ENCODE data around the gene VASP. TPM values are rescaled to one million over a fixed set of nuclear protein-coding genes. Genes with fewer than 3 reads are reported as not detected.

VASP gene
- total RNA-seq, 1 donor from 2014 or later: 110 TPM

DNA sequence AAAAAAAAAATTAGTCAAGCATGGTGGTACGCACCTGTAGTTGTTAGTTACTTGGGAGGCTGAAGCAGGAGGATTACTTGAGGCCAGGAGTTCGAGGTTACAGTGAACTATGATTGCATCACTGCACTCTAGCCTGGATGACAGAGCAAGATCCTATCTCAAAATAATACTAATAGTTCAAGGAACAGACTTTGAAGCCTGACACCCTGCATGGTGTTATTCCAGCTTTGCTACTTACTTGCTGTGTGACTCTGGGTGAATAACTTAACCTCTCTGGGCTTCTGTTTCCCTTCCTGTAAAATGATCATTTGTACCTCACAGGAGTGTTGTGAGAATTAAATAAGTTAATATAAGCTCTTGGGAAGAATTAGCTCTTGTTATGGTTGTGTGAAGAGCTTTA lies 43.0 kb upstream of the VASP start:
- TF ChIP-seq, protein P1, sequence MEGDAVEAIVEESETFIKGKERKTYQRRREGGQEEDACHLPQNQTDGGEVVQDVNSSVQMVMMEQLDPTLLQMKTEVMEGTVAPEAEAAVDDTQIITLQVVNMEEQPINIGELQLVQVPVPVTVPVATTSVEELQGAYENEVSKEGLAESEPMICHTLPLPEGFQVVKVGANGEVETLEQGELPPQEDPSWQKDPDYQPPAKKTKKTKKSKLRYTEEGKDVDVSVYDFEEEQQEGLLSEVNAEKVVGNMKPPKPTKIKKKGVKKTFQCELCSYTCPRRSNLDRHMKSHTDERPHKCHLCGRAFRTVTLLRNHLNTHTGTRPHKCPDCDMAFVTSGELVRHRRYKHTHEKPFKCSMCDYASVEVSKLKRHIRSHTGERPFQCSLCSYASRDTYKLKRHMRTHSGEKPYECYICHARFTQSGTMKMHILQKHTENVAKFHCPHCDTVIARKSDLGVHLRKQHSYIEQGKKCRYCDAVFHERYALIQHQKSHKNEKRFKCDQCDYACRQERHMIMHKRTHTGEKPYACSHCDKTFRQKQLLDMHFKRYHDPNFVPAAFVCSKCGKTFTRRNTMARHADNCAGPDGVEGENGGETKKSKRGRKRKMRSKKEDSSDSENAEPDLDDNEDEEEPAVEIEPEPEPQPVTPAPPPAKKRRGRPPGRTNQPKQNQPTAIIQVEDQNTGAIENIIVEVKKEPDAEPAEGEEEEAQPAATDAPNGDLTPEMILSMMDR (IDR thresholded peaks at IDR 0.05): no peak

DNA sequence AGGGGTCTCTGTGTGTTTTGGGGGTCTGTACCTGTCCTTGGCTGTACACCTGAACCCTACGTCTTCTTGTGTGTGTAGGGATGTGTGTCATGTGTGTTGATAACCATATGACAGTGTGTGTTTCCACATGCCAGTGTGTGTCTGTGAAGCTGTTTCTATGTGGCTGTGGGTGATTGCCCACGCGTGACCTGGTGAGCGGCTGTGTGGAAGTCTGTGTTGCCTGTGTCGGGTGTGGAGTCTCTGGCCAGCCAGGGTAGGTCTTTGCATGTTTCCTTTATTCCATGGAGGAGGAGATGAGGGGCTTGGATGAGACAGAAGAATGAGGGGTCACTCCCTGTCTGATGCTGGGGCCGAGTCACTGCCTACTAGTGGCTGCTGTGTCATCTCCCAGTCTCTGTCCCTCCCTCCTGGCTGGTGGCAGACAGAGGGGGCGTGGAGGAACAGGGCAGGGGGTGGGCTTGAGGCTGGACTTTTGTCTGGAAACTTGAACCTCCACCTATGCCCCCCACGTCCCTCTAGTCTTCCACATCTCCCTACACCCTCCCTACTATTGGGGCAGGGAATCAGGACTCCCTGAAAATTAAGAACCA lies 42.3 kb upstream of the VASP start:
- no peaks in the 10 kb centered on the region for H3K27me3 ChIP-seq
- DNase-seq (ENCODE audit: low spot score in 2 of 2): no peak
- no peaks in the 10 kb centered on the region for H3K36me3 ChIP-seq
- no peak overlapping the region for H3K4me3 ChIP-seq
- intact Hi-C loops (cut with DNase I): no loop called here
- H3K9me3 ChIP-seq: no peaks in the 10 kb centered on the region
- TF ChIP-seq, protein P1 (IDR thresholded peaks at IDR 0.05): no peak
- peaks cover 4 to 11% of the 10 kb centered on the region in 2 donors for H3K4me1 ChIP-seq
- no peak overlapping the region for H3K27ac ChIP-seq

More for the DNA sequence above, 43.0 kb upstream of the VASP start:
- Histone ChIP-seq H3K27me3 (no peaks in the 10 kb centered on the region), H3K4me3 (no peak overlapping the region), H3K36me3 (no peaks in the 10 kb centered on the region), H3K9me3 (no peaks in the 10 kb centered on the region), H3K27ac (no peak overlapping the region), H3K4me1 (peaks cover 3 to 9% of the 10 kb centered on the region in 2 donors)
- no peak for DNase-seq (ENCODE audit: low spot score in 2 of 2)
- intact Hi-C loops (cut with DNase I): no loop called here

DNA sequence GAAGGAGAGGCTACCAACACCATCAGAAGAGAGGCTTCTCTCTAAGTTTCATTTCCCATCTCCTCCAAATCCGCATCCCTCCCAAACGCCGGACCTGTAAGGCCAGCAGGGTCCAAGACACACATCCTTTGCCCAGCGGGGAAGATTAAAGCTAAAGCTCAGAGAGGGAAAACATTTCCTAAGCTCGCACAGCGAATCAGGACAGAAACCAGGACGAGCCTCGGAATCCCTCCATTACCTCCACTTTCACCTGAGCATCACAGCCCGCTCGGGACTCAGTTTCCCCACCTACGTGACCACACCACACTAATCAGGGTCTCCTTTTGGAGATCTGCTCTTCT lies 40.2 kb upstream of the VASP start:
- H3K4me1 ChIP-seq: peaks cover 6 to 16% of the 10 kb centered on the region in 2 donors
- intact Hi-C loops (cut with DNase I): loop anchor here (1.0 kb wide), 1 partner anchor 11 kb away; no protein-coding TSS in a partner anchor
- H3K36me3 ChIP-seq: no peaks in the 10 kb centered on the region
- peak overlapping the region; percentile 62 to 77 for H3K4me3 ChIP-seq
- H3K27ac ChIP-seq: peak overlapping the region; percentile 93 to 94
- DNase-seq (ENCODE audit: low spot score in 2 of 2): no peak
- no peaks in the 10 kb centered on the region for H3K9me3 ChIP-seq
- no peaks in the 10 kb centered on the region for H3K27me3 ChIP-seq
- TF ChIP-seq, protein P1 (IDR thresholded peaks at IDR 0.05): no peak

DNA sequence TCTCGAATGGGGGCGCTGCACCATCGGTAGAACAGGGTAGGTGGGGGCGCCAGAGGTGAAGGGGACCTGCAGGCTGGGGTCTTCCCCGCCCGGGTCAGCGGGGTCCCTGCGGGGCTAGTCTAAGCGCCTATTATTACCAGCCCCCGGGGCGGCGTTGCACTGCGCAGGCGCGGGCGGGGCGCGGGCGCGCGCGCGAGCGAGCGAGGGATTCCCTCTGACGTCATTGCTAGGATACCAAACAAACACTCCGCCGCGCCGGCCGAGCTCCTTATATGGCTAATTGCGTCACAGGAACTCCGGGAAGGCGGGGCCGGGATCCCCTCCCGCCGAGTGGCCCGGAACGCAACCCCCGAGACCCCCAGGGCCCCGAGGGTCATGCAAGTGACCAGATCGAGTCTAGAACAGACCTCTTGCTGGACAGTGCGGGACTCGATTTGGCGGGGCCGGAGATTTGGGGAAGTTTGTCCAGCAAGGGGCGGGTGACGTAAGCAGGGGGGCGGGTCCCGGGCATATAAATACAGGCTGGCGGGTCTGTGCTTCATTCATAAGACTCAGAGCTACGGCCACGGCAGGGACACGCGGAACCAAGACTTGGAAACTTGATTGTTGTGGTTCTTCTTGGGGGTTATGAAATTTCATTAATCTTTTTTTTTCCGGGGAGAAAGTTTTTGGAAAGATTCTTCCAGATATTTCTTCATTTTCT lies 39.7 kb upstream of the VASP start, which contains the start of gene FOSB:
TSS of gene FOSB (plus strand) at position 541 of the 703 bp plus-strand sequence. CDS start 591 bp downstream, outside the sequence.
- H3K36me3 ChIP-seq: no peaks in the 10 kb centered on the region
- peaks cover 6 to 16% of the 10 kb centered on the region in 2 donors for H3K4me1 ChIP-seq
- DNase-seq (ENCODE audit: low spot score in 2 of 2): peak; percentile 82 to 98
- no peaks in the 10 kb centered on the region for H3K27me3 ChIP-seq
- peak within 1 kb of the TSS; percentile 93 to 94 for H3K27ac ChIP-seq
- intact Hi-C loops (cut with DNase I): loop anchor here (1.0 to 2.0 kb wide), 2 partner anchors 11 to 17 kb away; no protein-coding TSS in a partner anchor
- TF ChIP-seq, protein P1 (IDR thresholded peaks at IDR 0.05): no peak
- peak within 1 kb of the TSS; percentile 62 to 77 for H3K4me3 ChIP-seq
- no peaks in the 10 kb centered on the region for H3K9me3 ChIP-seq

DNA sequence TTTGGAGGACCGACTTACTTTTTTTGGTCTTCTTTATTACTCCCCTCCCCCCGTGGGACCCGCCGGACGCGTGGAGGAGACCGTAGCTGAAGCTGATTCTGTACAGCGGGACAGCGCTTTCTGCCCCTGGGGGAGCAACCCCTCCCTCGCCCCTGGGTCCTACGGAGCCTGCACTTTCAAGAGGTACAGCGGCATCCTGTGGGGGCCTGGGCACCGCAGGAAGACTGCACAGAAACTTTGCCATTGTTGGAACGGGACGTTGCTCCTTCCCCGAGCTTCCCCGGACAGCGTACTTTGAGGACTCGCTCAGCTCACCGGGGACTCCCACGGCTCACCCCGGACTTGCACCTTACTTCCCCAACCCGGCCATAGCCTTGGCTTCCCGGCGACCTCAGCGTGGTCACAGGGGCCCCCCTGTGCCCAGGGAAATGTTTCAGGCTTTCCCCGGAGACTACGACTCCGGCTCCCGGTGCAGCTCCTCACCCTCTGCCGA lies 39.1 kb upstream of the VASP start:
- peak overlapping the region; percentile 62 to 77 for H3K4me3 ChIP-seq
- H3K9me3 ChIP-seq: no peaks in the 10 kb centered on the region
- intact Hi-C loops (cut with DNase I): loop anchor here (2.0 kb wide), 1 partner anchor 17 kb away; no protein-coding TSS in a partner anchor
- TF ChIP-seq, protein P1 (IDR thresholded peaks at IDR 0.05): no peak
- H3K4me1 ChIP-seq: peaks cover 6 to 16% of the 10 kb centered on the region in 2 donors
- H3K27me3 ChIP-seq: no peaks in the 10 kb centered on the region
- H3K27ac ChIP-seq: peak overlapping the region; percentile 93 to 94
- no peaks in the 10 kb centered on the region for H3K36me3 ChIP-seq
- no peak for DNase-seq (ENCODE audit: low spot score in 2 of 2)
